PC-9 (cell line): ENCODE measurements around the gene NEUROG1. TPM values are rescaled to one million over a fixed set of nuclear protein-coding genes. Genes with fewer than 3 reads are reported as not detected.

ENCODE experiments used
- BruUV-seq: library from RNA; stranded (reverse); fragments of 400-500 nt; replicated peaks from 2 replicates; lab custom pipeline; 2021; lab: Mats Ljungman, UMichigan
- CTCF ChIA-PET: fragments of 300-600 bp; sonication (Branson Sonifier 250); formaldehyde crosslinking; loops from one replicate; lab custom pipeline; 2022; ENCODE audit warnings: antibody characterized with exemption; lab: Charles Lee
- POLR2A ChIA-PET: fragments of 300-600 bp; sonication (Branson Sonifier 250); formaldehyde crosslinking; loops from one replicate; lab custom pipeline; 2022; ENCODE audit warnings: antibody characterized with exemption; ENCODE audit not compliant: unreplicated experiment; lab: Charles Lee
- DNase-seq, 2 experiments: peaks; one replicate each; pipeline versions ENCODE4 v3.0.0 to v3.0.0-alpha.2; 2015 to 2022; ENCODE audit warnings: mixed read lengths in 1 of 2
- H2AFZ ChIP-seq: fragments of 200-600 bp; sonication (generic); 2 replicates; pipeline ENCODE4 v1.8.1; 2017; ENCODE audit warnings: antibody characterized with exemption
- H3F3A ChIP-seq: fragments of 200-600 bp; sonication (generic); 2 replicates; pipeline ENCODE4 v1.8.1; 2017; ENCODE audit warnings: antibody characterized with exemption, mild to moderate bottlenecking, low read depth; ENCODE audit not compliant: insufficient read depth
- H3K27ac ChIP-seq: fragments of 200-600 bp; sonication (generic); 2 replicates; pipeline ENCODE4 v1.6.1; 2016; ENCODE audit warnings: mixed run types
- H3K27me3 ChIP-seq: fragments of 200-600 bp; sonication (generic); 2 replicates; pipeline ENCODE4 v1.6.1; 2016; ENCODE audit warnings: low read depth, mixed run types; ENCODE audit not compliant: insufficient read depth
- H3K36me3 ChIP-seq: fragments of 200-600 bp; sonication (generic); 2 replicates; pipeline ENCODE4 v1.6.1; 2016; ENCODE audit warnings: low read depth, mixed run types
- H3K4me1 ChIP-seq: fragments of 200-600 bp; sonication (generic); replicated peaks from 2 replicates; pipeline ENCODE4 v1.6.1; 2016; ENCODE audit warnings: mixed run types; ENCODE audit not compliant: insufficient read depth
- H3K4me2 ChIP-seq: fragments of 200-600 bp; sonication (generic); 2 replicates; pipeline ENCODE4 v1.6.1; 2017; ENCODE audit warnings: mixed run types
- H3K4me3 ChIP-seq: fragments of 200-600 bp; sonication (generic); 2 replicates; pipeline ENCODE4 v1.6.1; 2016; ENCODE audit warnings: mixed run types
- H3K79me2 ChIP-seq: fragments of 200-600 bp; sonication (generic); 2 replicates; pipeline ENCODE4 v1.6.1; 2017; ENCODE audit warnings: low read depth, mixed run types
- H3K9me2 ChIP-seq: fragments of 200-600 bp; sonication (generic); 2 replicates; pipeline ENCODE4 v1.8.1; 2017; ENCODE audit warnings: mild to moderate bottlenecking; ENCODE audit not compliant: insufficient read depth
- H3K9me3 ChIP-seq: fragments of 200-600 bp; sonication (generic); 2 replicates; pipeline ENCODE4 v1.8.1; 2016; ENCODE audit warnings: low read depth; ENCODE audit not compliant: insufficient read depth
- H4K20me1 ChIP-seq: fragments of 200-600 bp; sonication (generic); 2 replicates; pipeline ENCODE4 v1.8.1; 2017; ENCODE audit not compliant: insufficient read depth
- CTCF ChIP-seq: fragments of 200-600 bp; sonication (generic); conservative IDR thresholded peaks from 2 replicates; pipeline ENCODE4 v1.6.1; 2017; ENCODE audit warnings: mixed run types, antibody characterized with exemption, mild to moderate bottlenecking, moderate library complexity
- EZH2 ChIP-seq: fragments of 200-600 bp; sonication (generic); IDR thresholded peaks from 2 replicates; pipeline ENCODE4 v1.8.0; 2017; ENCODE audit warnings: antibody characterized with exemption, low read depth
- intact Hi-C: fragments of 100-400 bp; cut with micrococcal nuclease; formaldehyde crosslinking; loops from one replicate; pipeline ENCODE4 v1.10.0; 2022; ENCODE audit not compliant: unreplicated experiment
- total RNA-seq: library from RNA; stranded (reverse); gene quantifications from 2 replicates; pipeline ENCODE4 v1.2.3, GENCODE V29; 2021

The NEUROG1 gene
- total RNA-seq, 1 experiment from 2014 or later, result not detected

GRCh38 chr5:135560858-135561257, 25.1 kb upstream of the NEUROG1 start:
- BruUV-seq, result no TSS peak
- no peaks in the 10 kb centered on the region for H4K20me1 ChIP-seq
- H3K9me3 ChIP-seq, result no peaks in the 10 kb centered on the region
- H2AFZ ChIP-seq, result no peak overlapping the region
- ChIA-PET POLR2A (interaction anchor here (0.6 kb wide), 1 partner anchor 1170 kb away, joined by 7 read pairs; no protein-coding TSS in a partner anchor), CTCF (interaction anchor here (0.6 to 1.0 kb wide), 3 partner anchors 163 to 269 kb away, joined by 3 to 4 read pairs (median 4); no protein-coding TSS in a partner anchor)
- TF ChIP-seq CTCF (peak; percentile 75), EZH2 (no peak)
- no peak overlapping the region for H3K4me2 ChIP-seq
- H3K4me1 ChIP-seq, result no peaks in the 10 kb centered on the region
- no peaks in the 10 kb centered on the region for H3F3A ChIP-seq
- peak; percentile 44 to 65 for DNase-seq
- intact Hi-C loops, result loop anchor here (2.0 to 10.0 kb wide), 3 partner anchors 271 to 652 kb away; partner anchors contain the start of gene SLC25A48
- H3K27me3 ChIP-seq, result peaks cover 66% of the 10 kb centered on the region
- H3K79me2 ChIP-seq, result no peaks in the 10 kb centered on the region
- no peaks in the 10 kb centered on the region for H3K9me2 ChIP-seq
- no peak overlapping the region for H3K4me3 ChIP-seq
- no peaks in the 10 kb centered on the region for H3K36me3 ChIP-seq
- no peak overlapping the region for H3K27ac ChIP-seq

GRCh38 chr5:135559354-135559753, 23.6 kb upstream of the NEUROG1 start:
- H3K79me2 ChIP-seq, result no peaks in the 10 kb centered on the region
- H3F3A ChIP-seq, result no peaks in the 10 kb centered on the region
- no peaks in the 10 kb centered on the region for H3K9me2 ChIP-seq
- no peaks in the 10 kb centered on the region for H3K36me3 ChIP-seq
- intact Hi-C loops, result no loop called here
- BruUV-seq, result no TSS peak
- H3K4me3 ChIP-seq, result no peak overlapping the region
- no peaks in the 10 kb centered on the region for H3K9me3 ChIP-seq
- no peak overlapping the region for H3K4me2 ChIP-seq
- CTCF ChIA-PET, result interaction anchor here (0.9 kb wide), 1 partner anchor 93 kb away, joined by 3 read pairs; no protein-coding TSS in a partner anchor
- DNase-seq, result no peak
- TF ChIP-seq EZH2 (no peak), CTCF (no peak)
- H3K27ac ChIP-seq, result no peak overlapping the region
- POLR2A ChIA-PET, result no interaction called here
- H3K4me1 ChIP-seq, result no peaks in the 10 kb centered on the region
- no peak overlapping the region for H2AFZ ChIP-seq
- H4K20me1 ChIP-seq, result no peaks in the 10 kb centered on the region
- peaks cover 66% of the 10 kb centered on the region for H3K27me3 ChIP-seq

GRCh38 chr5:135557076-135557838, 21.5 kb upstream of the NEUROG1 start:
- no peaks in the 10 kb centered on the region for H3K9me3 ChIP-seq
- H3K27ac ChIP-seq, result no peak overlapping the region
- H4K20me1 ChIP-seq, result no peaks in the 10 kb centered on the region
- no peaks in the 10 kb centered on the region for H3K36me3 ChIP-seq
- ChIA-PET POLR2A (no interaction called here), CTCF (no interaction called here)
- no peaks in the 10 kb centered on the region for H3K4me1 ChIP-seq
- H3K4me3 ChIP-seq, result no peak overlapping the region
- TF ChIP-seq EZH2 (no peak), CTCF (no peak)
- no peaks in the 10 kb centered on the region for H3K79me2 ChIP-seq
- no peak for DNase-seq
- intact Hi-C loops, result no loop called here
- no TSS peak for BruUV-seq
- no peak overlapping the region for H2AFZ ChIP-seq
- no peaks in the 10 kb centered on the region for H3F3A ChIP-seq
- no peak overlapping the region for H3K4me2 ChIP-seq
- H3K9me2 ChIP-seq, result no peaks in the 10 kb centered on the region
- H3K27me3 ChIP-seq, result peaks cover 68% of the 10 kb centered on the region
